ENCODE data around the gene CLMN. TPM values are rescaled to one million over a fixed set of nuclear protein-coding genes. Genes with fewer than 3 reads are reported as not detected.

The CLMN gene
- total and polyA plus RNA-seq, 9 of the 15 experiments (the other 6 are each of a cell fraction or from before 2014, with no cell fraction given), result 0.01 to 0.18 (median 0.07) TPM; not detected in 4

GRCh38 chr14:95155045-95155444 lies 164.7 kb downstream of the CLMN start (continued):
- TF ChIP-seq AFF4 (CRISPR knock-in tag; IDR thresholded peaks at IDR 0.05) (no peak), ARID1B (IDR thresholded peaks at IDR 0.05) (peak; percentile 30; the same call in 1 of the 2 replicates), SRSF1 (IDR thresholded peaks at IDR 0.05; ENCODE audit: low read depth, low read length) (no peak), CREB1 (IDR thresholded peaks at IDR 0.05) (no peak), CREB1 (CRISPR knock-in tag; IDR thresholded peaks at IDR 0.05) (no peak), SMARCB1 (IDR thresholded peaks at IDR 0.05; ENCODE audit: insufficient read length, low read depth) (no peak), ZFP91 (CRISPR knock-in tag; IDR thresholded peaks at IDR 0.05) (no peak), LEF1 (IDR thresholded peaks at IDR 0.05) (0 out of 2 replicates have a peak, but pooled peaks have one; percentile 41), CBFA2T3 (IDR thresholded peaks at IDR 0.05) (peak; percentile 51), MIER1 (IDR thresholded peaks at IDR 0.05; ENCODE audit: low read depth) (no peak), TSHZ1 (CRISPR knock-in tag; IDR thresholded peaks at IDR 0.05) (no peak), CBFA2T2 (conservative IDR thresholded peaks at IDR 0.05) (0 out of 2 replicates have a peak, but pooled peaks have one; percentile 12), DIDO1 (tag; IDR thresholded peaks at IDR 0.05; ENCODE audit: low read depth) (no peak)

Measured in K562 (cell line).